K562 (cell line): ENCODE results near the gene SCN7A. TPM values are rescaled to one million over a fixed set of nuclear protein-coding genes. Genes with fewer than 3 reads are reported as not detected.

ENCODE experiments used
- ATAC-seq: fragments of 200-7000 bp; cut with Tn5 transposase; 3 replicates; pipeline ENCODE4 v1.9.1; 2020; ENCODE audit warnings: moderate library complexity
- BruUV-seq: library from RNA; stranded (reverse); fragments of 400-500 nt; replicated peaks from 2 replicates; lab custom pipeline; 2021; lab: Mats Ljungman, UMichigan
- CTCF ChIA-PET: fragments of 300-600 bp; formaldehyde crosslinking; extraction: SDS; loops from one replicate; lab custom pipeline; 2021; ENCODE audit warnings: low intra/inter-chr PET ratio; lab: Yijun Ruan, JAX
- POLR2A ChIA-PET: fragments of 300-600, 350-650 bp; sonication (Branson Sonifier 250); formaldehyde crosslinking; extraction: SDS; loops from one replicate; lab custom pipeline; 2021; ENCODE audit warnings: antibody characterized with exemption, inconsistent platforms; lab: Yijun Ruan, JAX
- DNase-seq, 4 experiments: peaks; one replicate each; pipeline versions ENCODE4 v3.0.0 to v3.0.0-alpha.2; 2011 to 2018; ENCODE audit warnings: low spot score in 3 of 4, mixed read lengths in 3 of 4; ENCODE audit errors: extremely low read depth in 1 of 4
- FAIRE-seq: peaks from 2 replicates; lab custom pipeline; 2011; peaks lifted over from hg19 to GRCh38; lab: Jason Lieb, UNC
- H2AFZ ChIP-seq: 2 replicates; pipeline ENCODE4 v1.6.0; 2011; ENCODE audit warnings: low read depth, low read length, control low read depth, inconsistent platforms
- H3K27ac ChIP-seq: fragments of 200-600 bp; 3 replicates; pipeline ENCODE4 v1.8.0; 2011; ENCODE audit warnings: low read depth, mild to moderate bottlenecking, control low read depth, inconsistent platforms, low read length, moderate library complexity, mixed read lengths; ENCODE audit errors: extremely low read depth
- H3K27me3 ChIP-seq, 2 experiments: fragments of 300-600 bp in 1 of 2; 2 replicates in 1 of 2; 3 replicates in 1 of 2; pipeline versions ENCODE4 v1.6.0 to v1.8.0; 2011; ENCODE audit warnings: inconsistent platforms in 2 of 2, low read length in 2 of 2, mild to moderate bottlenecking in 1 of 2, mixed read lengths in 1 of 2, moderate library complexity in 1 of 2; ENCODE audit not compliant: control insufficient read depth in 2 of 2, insufficient read depth in 2 of 2
- H3K36me3 ChIP-seq: fragments of 300-600 bp; 3 replicates; pipeline ENCODE4 v1.8.0; 2011; ENCODE audit warnings: mild to moderate bottlenecking, low read length, inconsistent platforms; ENCODE audit not compliant: control insufficient read depth, insufficient read depth
- H3K4me1 ChIP-seq, 2 experiments: fragments of 200-600 bp in 1 of 2; replicated peaks in 1 of 2; 2 replicates in 1 of 2; 3 replicates in 1 of 2; pipeline versions ENCODE4 v1.5.1 to v1.8.0; 2011; ENCODE audit warnings: inconsistent platforms in 2 of 2, low read length in 2 of 2, mild to moderate bottlenecking in 1 of 2, mixed read lengths in 1 of 2, moderate library complexity in 1 of 2; ENCODE audit not compliant: control insufficient read depth in 2 of 2, insufficient read depth in 2 of 2
- H3K4me2 ChIP-seq: 2 replicates; pipeline ENCODE4 v1.6.1; 2011; ENCODE audit warnings: low read length, control low read depth, inconsistent platforms, mixed read lengths; ENCODE audit not compliant: insufficient read depth
- H3K4me3 ChIP-seq: fragments of 200-600 bp; sonication (generic), shearing (Covaris generic); 2 replicates; pipeline ENCODE4 v1.5.1; 2016; ENCODE audit warnings: control low read depth, inconsistent platforms
- H3K79me2 ChIP-seq: fragments of 200-600 bp; 3 replicates; pipeline ENCODE4 v1.8.0; 2011; ENCODE audit warnings: low read length, inconsistent platforms; ENCODE audit not compliant: control insufficient read depth, insufficient read depth
- H3K9ac ChIP-seq, 2 experiments: 2 replicates each; pipeline versions ENCODE4 v1.6.0 to v1.6.1; 2011; ENCODE audit warnings: low read depth in 2 of 2, low read length in 2 of 2, control low read depth in 1 of 2, inconsistent platforms in 1 of 2, mild to moderate bottlenecking in 1 of 2, mixed read lengths in 1 of 2; ENCODE audit not compliant: insufficient read depth in 1 of 2
- H3K9me1 ChIP-seq: one replicate; pipeline ENCODE4 v1.6.0; 2011; ENCODE audit warnings: inconsistent platforms, mild to moderate bottlenecking, low read length, moderate library complexity; ENCODE audit not compliant: control insufficient read depth, insufficient read depth
- H3K9me3 ChIP-seq: replicated peaks from 2 replicates; pipeline ENCODE4 v1.5.1; 2011; ENCODE audit warnings: low read depth, low read length, inconsistent platforms; ENCODE audit not compliant: control insufficient read depth, insufficient read depth
- H4K20me1 ChIP-seq: replicated peaks from 2 replicates; pipeline ENCODE4 v1.6.1; 2011; ENCODE audit warnings: low read length, inconsistent platforms, mixed read lengths; ENCODE audit not compliant: control insufficient read depth, insufficient read depth
- CBFB ChIP-seq: sonication (generic); formaldehyde crosslinking; IDR thresholded peaks from 2 replicates; pipeline ENCODE4 v1.4.0; 2020; ENCODE audit warnings: mild to moderate bottlenecking, missing genetic modification reagents
- DACH1 ChIP-seq: fragments of 450-650 bp; IDR thresholded peaks from 2 replicates; pipeline ENCODE4 v1.6.1; 2018; ENCODE audit not compliant: partially characterized antibody
- E2F3 ChIP-seq: fragments of 250-450 bp; sonication (Bioruptor Pico); IDR thresholded peaks from 2 replicates; pipeline ENCODE4 v1.4.0; 2020; ENCODE audit warnings: mild to moderate bottlenecking
- RBM15 ChIP-seq: fragments of 200-400 bp; formaldehyde crosslinking; IDR thresholded peaks from 2 replicates; pipeline ENCODE4 v1.6.1; 2018; ENCODE audit warnings: mild to moderate bottlenecking, low read length, moderate library complexity; ENCODE audit not compliant: insufficient read depth
- ZBTB11 ChIP-seq, 3 experiments: fragments of 200-800 bp in 1 of 3; fragments of 250-450 bp in 1 of 3; fragments of 450-650 bp in 1 of 3; sonication (Bioruptor Pico) in 1 of 3; sonication (Bioruptor generic) in 1 of 3; formaldehyde crosslinking in 1 of 3; IDR thresholded peaks; 2 replicates each; pipeline versions ENCODE4 v1.6.1 to v1.8.0; 2016 to 2022; ENCODE audit warnings: mild to moderate bottlenecking in 2 of 3, missing genetic modification characterization in 2 of 3, missing compliant biosample characterization in 1 of 3, moderate library complexity in 1 of 3
- ZSCAN32 ChIP-seq: fragments of 450-650 bp; formaldehyde crosslinking; IDR thresholded peaks from 2 replicates; pipeline ENCODE4 v1.4.0; 2020; ENCODE audit warnings: mild to moderate bottlenecking, moderate library complexity
- WGBS: fragments of 100-300 bp; shearing (Covaris generic); methylation state at CpG from one replicate; pipeline ENCODE4 v1.1.6; 2016; ENCODE audit warnings: low coverage, mixed read lengths; ENCODE audit not compliant: insufficient coverage; ENCODE audit errors: missing lambda C conversion rate; 5-methylcytosine and 5-hydroxymethylcytosine counted together
- in situ Hi-C: fragments of 300-500 bp; cut with MboI; formaldehyde crosslinking; loops from 4 replicates; pipeline ENCODE4 v1.15.0; 2018; ENCODE audit warnings: inconsistent platforms, mixed read lengths
- intact Hi-C: fragments of 100-400 bp; cut with micrococcal nuclease; formaldehyde crosslinking; loops from 2 replicates; pipeline ENCODE4 v1.14.2; 2022
- polyA plus RNA-seq, 8 experiments: library from polyadenylated mRNA; depleted of rRNA in 4 of 8; stranded (reverse) in 5 of 8; unstranded in 3 of 8; fragments of >200 nt; fragmentation: Nextera tagmentation in 2 of 8; fragmentation: Illumina TruSeq in 1 of 8; extraction: Ambion mirVana in 2 of 8; extraction: Trizol in 1 of 8; gene quantifications; 2 replicates each; pipeline versions ENCODE4 v1.2.1 to v1.2.3, GENCODE V29; 2011 to 2014; ENCODE audit warnings: inconsistent platforms in 1 of 8, missing spikeins in 1 of 8
- total RNA-seq, 7 experiments: library from RNA; depleted of rRNA in 6 of 7; stranded (reverse); fragments of >200 nt in 6 of 7; fragmentation: Illumina TruSeq in 2 of 7; extraction: Trizol in 2 of 7; gene quantifications; 2 replicates each; pipeline versions ENCODE4 v1.2.1 to v1.2.3, GENCODE V29; 2011 to 2021; ENCODE audit warnings: low replicate concordance in 1 of 7

The SCN7A gene
- total and polyA plus RNA-seq, 9 of the 15 experiments (the other 6 are each of a cell fraction or from before 2014, with no cell fraction given): under 0.01 to 0.05 (median 0.03) TPM; not detected in 3

- BruUV-seq: no TSS peak
- intact Hi-C loops (loop anchor here (5.0 kb wide), 1 partner anchor 83 kb away; no protein-coding TSS in a partner anchor), in situ Hi-C loops (no loop called here)
- DNase-seq (no peak), FAIRE-seq (no peak), ATAC-seq (no peak)
- 0% methylated on average over 1 of the region's 1 CpG for WGBS
- no peak overlapping the region for H3K9ac ChIP-seq
- H4K20me1 ChIP-seq: no peaks in the 10 kb centered on the region
- no peak for TF ChIP-seq E2F3 (CRISPR knock-in tag)
- TF ChIP-seq DACH1: no peak
- no peak for TF ChIP-seq RBM15
- no peak for TF ChIP-seq ZSCAN32 (CRISPR knock-in tag)
- no peak for TF ChIP-seq CBFB (CRISPR knock-in tag)
- no peak for TF ChIP-seq ZBTB11 (CRISPR knock-in tag; IDR thresholded peaks at IDR 0.05)
- no peaks in the 10 kb centered on the region for H3K36me3 ChIP-seq
- no peaks in the 10 kb centered on the region for H3K79me2 ChIP-seq
- no peaks in the 10 kb centered on the region for H3K27me3 ChIP-seq
- H3K4me2 ChIP-seq: no peak overlapping the region
- ChIA-PET POLR2A (no interaction called here), CTCF (no interaction called here)
- no peak overlapping the region for H3K4me3 ChIP-seq
- H3K9me1 ChIP-seq: no peaks in the 10 kb centered on the region
- no peak overlapping the region for H3K27ac ChIP-seq
- no peaks in the 10 kb centered on the region for H3K9me3 ChIP-seq
- no peak overlapping the region for H2AFZ ChIP-seq
- no peaks in the 10 kb centered on the region for H3K4me1 ChIP-seq
These were observed 59.6 kb downstream of the SCN7A start for GRCh38 chr2:166434491-166434890.
